ENCODE results near the gene BLVRA.
A peak's percentile ranks its signal among the peaks of the same experiment; 100 is the strongest.

BLVRA gene

DNA sequence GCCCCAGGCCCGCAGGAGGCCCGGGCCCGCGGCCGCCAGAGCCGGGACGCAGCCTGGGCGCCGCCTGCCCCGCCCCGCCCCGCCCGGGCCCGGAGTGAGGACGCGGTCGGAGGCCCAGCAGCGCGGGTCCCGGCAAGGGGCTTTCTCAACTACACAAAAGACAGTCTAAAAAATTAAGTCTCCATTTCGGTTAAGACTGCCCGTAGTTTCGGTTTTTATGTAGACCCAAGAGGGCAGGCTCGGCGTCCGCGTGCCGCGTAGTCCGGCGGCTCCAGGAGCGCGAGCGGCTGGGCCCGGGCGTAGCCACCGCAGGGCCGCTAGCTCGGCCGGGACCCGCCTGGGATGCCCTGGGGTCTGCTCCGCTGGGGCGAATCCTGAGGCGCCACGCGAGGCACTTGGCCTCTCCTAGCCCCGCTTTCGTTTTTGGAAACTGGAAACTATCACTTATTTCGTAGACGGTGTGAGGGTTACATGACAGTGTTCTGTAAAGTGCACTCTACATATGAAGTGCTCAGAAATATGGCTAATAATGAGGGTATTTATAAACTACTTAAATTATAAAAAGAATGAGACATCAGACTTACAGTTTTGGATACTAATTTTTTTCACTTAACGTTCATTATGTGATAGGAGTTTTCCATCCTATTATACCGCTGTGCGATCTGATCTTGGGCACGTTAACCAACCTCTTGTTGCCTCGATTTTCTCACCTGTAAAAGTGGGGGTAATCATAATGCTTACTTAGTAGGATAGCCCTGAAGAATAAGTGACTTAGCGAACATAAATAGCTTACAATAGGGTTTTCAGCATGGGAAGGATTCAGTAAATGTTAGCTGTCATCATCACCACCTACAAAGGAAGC is 573 bp downstream of the BLVRA start:
- H3K36me3 ChIP-seq: no peaks in the 10 kb centered on the region
- peak overlapping the region; percentile 77 to 80 for H3K27ac ChIP-seq
- TF ChIP-seq, protein P1, sequence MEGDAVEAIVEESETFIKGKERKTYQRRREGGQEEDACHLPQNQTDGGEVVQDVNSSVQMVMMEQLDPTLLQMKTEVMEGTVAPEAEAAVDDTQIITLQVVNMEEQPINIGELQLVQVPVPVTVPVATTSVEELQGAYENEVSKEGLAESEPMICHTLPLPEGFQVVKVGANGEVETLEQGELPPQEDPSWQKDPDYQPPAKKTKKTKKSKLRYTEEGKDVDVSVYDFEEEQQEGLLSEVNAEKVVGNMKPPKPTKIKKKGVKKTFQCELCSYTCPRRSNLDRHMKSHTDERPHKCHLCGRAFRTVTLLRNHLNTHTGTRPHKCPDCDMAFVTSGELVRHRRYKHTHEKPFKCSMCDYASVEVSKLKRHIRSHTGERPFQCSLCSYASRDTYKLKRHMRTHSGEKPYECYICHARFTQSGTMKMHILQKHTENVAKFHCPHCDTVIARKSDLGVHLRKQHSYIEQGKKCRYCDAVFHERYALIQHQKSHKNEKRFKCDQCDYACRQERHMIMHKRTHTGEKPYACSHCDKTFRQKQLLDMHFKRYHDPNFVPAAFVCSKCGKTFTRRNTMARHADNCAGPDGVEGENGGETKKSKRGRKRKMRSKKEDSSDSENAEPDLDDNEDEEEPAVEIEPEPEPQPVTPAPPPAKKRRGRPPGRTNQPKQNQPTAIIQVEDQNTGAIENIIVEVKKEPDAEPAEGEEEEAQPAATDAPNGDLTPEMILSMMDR (IDR thresholded peaks at IDR 0.05): no peak
- peaks cover 0 to 21% (median 4%) of the 10 kb centered on the region in 4 donors for H3K4me1 ChIP-seq
- no peaks in the 10 kb centered on the region for H3K27me3 ChIP-seq
- peak in 1 of 2 donors; percentile 35 for DNase-seq
- no peaks in the 10 kb centered on the region for H3K9me3 ChIP-seq
- intact Hi-C loops (cut with DNase I; ENCODE audit: low total_unique reads): no loop called here
- peak overlapping the region; percentile 72 to 78 for H3K4me3 ChIP-seq

DNA sequence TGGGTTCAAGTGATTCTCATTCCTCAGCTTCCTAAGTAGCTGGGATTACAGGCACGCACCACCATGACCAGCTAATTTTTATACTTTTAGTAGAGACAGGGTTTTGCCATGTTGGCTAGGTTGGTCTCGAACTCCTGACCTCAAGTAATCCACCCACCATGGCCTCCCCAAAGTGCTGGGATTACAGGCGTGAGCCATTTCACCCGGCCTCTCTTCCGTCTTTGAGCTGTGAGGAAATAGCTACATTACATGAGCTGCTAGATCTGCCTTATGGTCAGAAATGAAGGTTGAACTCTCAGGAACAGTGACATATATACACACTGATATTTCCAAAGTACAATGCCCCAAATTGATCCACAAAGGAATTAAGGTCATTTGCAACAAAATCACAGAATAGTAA is 2.4 kb downstream of the BLVRA start:
- TF ChIP-seq, protein P1 (IDR thresholded peaks at IDR 0.05): no peak
- H3K4me1 ChIP-seq: peaks cover 0 to 35% (median 4%) of the 10 kb centered on the region in 4 donors
- no peaks in the 10 kb centered on the region for H3K27me3 ChIP-seq
- intact Hi-C loops (cut with DNase I; ENCODE audit: low total_unique reads): no loop called here
- H3K4me3 ChIP-seq: no peak overlapping the region
- no peak overlapping the region for H3K27ac ChIP-seq
- no peak for DNase-seq
- H3K36me3 ChIP-seq: no peaks in the 10 kb centered on the region
- H3K9me3 ChIP-seq: no peaks in the 10 kb centered on the region

DNA sequence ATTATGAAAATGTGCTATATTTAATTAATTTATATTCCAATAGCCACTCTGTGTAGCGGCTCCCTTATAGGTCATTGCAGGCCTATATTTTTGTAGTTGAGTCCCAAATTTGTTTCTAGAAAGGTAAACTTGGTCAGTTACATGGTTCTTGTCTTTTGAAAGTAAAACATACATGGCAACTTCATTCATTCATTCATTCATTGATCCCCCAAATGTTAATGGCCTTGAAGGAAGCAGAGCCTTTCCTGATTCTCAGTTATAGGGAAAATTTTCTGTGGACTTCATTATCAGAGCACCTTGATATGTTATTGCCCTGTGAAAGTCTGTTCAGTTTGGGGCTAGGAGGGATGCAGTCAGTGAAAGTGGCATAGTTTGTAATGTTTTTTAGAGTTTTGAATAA is 2.9 kb downstream of the BLVRA start:
- TF ChIP-seq, protein P1 (IDR thresholded peaks at IDR 0.05): no peak
- intact Hi-C loops (cut with DNase I; ENCODE audit: low total_unique reads): no loop called here
- no peak overlapping the region for H3K27ac ChIP-seq
- DNase-seq: no peak
- H3K27me3 ChIP-seq: no peaks in the 10 kb centered on the region
- H3K4me3 ChIP-seq: no peak overlapping the region
- no peaks in the 10 kb centered on the region for H3K36me3 ChIP-seq
- peaks cover 0 to 35% (median 4%) of the 10 kb centered on the region in 4 donors for H3K4me1 ChIP-seq
- no peaks in the 10 kb centered on the region for H3K9me3 ChIP-seq

DNA sequence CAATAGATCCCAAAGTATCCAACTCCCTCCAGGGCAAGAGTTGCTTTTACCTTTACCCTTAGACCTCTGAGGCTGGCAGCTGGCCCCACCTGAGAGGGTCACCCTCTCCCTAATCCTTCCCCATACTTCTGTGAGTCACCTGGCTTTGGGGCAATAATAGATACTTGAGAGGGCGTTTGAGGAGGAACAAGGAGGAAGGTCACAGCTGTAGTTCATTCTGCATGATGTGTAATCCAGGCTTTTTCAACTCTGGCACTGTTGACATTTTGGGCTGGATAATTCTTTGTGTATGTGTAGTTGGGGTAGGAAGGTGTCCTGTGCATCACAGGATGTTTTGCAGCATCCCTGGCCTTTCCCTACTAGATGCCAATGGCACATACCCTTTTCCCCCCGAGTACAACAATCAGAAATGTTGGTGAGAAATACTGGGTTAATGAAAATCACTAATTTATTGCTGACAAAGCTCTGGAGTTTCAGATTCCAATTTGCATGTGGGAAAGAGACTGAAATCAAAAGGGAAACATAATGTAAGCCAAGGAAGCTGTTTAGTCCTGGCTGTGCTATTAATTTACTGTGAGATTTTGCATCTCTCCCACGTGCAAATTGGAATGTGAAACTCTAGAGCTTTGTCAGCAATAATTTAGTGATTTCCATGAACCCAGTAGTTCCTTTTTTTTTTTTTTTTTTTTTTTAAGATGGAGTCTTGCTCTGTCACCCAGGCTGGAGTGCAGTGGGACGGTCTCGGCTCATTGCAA is 3.6 kb downstream of the BLVRA start:
- intact Hi-C loops (cut with DNase I; ENCODE audit: low total_unique reads): no loop called here
- no peaks in the 10 kb centered on the region for H3K36me3 ChIP-seq
- H3K9me3 ChIP-seq: no peaks in the 10 kb centered on the region
- H3K27ac ChIP-seq: no peak overlapping the region
- H3K4me3 ChIP-seq: no peak overlapping the region
- TF ChIP-seq, protein P1 (IDR thresholded peaks at IDR 0.05): no peak
- H3K4me1 ChIP-seq: peaks cover 0 to 35% (median 4%) of the 10 kb centered on the region in 4 donors
- no peak for DNase-seq
- H3K27me3 ChIP-seq: no peaks in the 10 kb centered on the region

DNA sequence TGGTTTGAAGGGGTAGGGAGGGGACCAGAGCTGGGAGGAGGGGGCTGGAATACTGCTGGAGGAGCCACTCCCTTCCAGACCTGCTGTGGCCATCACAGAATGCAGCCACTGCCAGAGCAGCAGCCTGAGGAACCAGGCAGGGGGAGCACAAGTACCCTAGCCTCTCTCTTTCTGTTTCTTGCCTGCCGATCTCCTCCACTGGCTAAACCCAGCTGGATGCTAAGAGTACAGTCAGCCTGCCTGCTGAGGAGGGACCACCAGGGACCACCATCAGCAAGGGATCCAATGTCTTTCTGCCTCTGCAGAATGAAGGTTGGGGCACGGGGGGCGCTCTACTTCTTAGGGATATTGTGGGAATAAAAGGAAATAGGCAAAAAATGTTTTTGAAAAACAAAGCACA is 4.7 kb downstream of the BLVRA start:
- intact Hi-C loops (cut with DNase I; ENCODE audit: low total_unique reads): no loop called here
- no peaks in the 10 kb centered on the region for H3K27me3 ChIP-seq
- H3K36me3 ChIP-seq: no peaks in the 10 kb centered on the region
- H3K4me3 ChIP-seq: no peak overlapping the region
- TF ChIP-seq, protein P1 (IDR thresholded peaks at IDR 0.05): no peak
- no peak for DNase-seq
- no peak overlapping the region for H3K27ac ChIP-seq
- H3K9me3 ChIP-seq: no peaks in the 10 kb centered on the region
- H3K4me1 ChIP-seq: peaks cover 0 to 35% (median 4%) of the 10 kb centered on the region in 4 donors

Measured in tibial artery (tissue), 4 donors.